ENCODE measurements around the gene IQSEC1. TPM values are rescaled to one million over a fixed set of nuclear protein-coding genes. Genes with fewer than 3 reads are reported as not detected.

IQSEC1 gene
- total RNA-seq, 1 donor from 2014 or later, result 31.3 TPM

DNA sequence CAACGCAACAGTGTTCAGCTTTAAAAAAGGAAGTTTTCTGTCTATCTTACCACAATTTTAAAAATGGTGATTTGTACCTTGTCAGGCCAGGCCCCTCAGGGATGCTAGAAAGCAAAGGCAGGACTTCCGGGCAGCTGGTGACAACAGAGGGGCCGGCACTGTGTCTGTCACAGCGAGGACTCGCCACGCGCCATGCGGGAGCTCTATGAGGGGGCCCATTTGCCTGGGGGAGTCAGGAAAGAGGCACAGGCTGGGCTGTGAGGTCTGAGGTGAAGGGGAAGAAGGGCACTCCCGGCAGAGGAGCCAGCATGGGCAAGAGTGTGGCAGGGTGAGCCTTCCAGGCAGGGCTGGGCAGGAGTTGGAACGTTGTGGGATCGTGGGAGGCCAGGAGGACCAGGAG, 7.0 kb downstream of the IQSEC1 start:
- DNase-seq (ENCODE audit: low read depth, low spot score), result no peak
- Mint-ChIP-seq H3K4me3 (no peak overlapping the region), H3K9me3 (no peaks in the 10 kb centered on the region), H3K27me3 (ENCODE audit: low read depth) (no peaks in the 10 kb centered on the region), H3K36me3 (ENCODE audit: low read depth) (no peaks in the 10 kb centered on the region), H3K27ac (ENCODE audit: unreplicated experiment) (no peak overlapping the region), H3K4me1 (peaks cover 17% of the 10 kb centered on the region)
- TF ChIP-seq CTCF (conservative IDR thresholded peaks at IDR 0.05), result no peak

DNA sequence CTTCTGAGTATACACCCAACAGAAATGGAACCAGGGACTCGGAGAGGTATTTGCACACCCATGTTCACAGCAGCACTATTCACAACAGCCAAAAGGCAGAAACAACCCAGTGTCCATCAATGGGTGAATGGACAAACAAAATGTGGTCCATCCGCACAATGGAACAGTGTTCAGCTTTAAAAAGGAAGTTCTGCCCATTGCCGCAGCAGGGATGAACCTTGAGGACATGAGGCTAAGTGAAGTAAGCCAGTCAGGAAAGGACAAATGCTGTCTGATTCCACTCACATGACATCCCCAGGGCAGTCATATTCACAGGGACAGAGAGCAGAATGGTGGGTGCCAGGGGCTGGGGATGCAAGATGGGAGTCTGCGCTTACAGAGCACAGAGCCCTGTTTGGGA, 7.5 kb downstream of the IQSEC1 start:
- Mint-ChIP-seq H3K36me3 (ENCODE audit: low read depth) (no peaks in the 10 kb centered on the region), H3K27ac (ENCODE audit: unreplicated experiment) (no peak overlapping the region), H3K27me3 (ENCODE audit: low read depth) (no peaks in the 10 kb centered on the region), H3K4me1 (peaks cover 17% of the 10 kb centered on the region), H3K9me3 (no peaks in the 10 kb centered on the region), H3K4me3 (no peak overlapping the region)
- no peak for DNase-seq (ENCODE audit: low read depth, low spot score)
- TF ChIP-seq CTCF (conservative IDR thresholded peaks at IDR 0.05), result no peak

GRCh38 chr3:13064964-13065363, 8.3 kb downstream of the IQSEC1 start:
- DNase-seq (ENCODE audit: low read depth, low spot score), result no peak

GRCh38 chr3:13064159-13064868, 8.9 kb downstream of the IQSEC1 start:
- DNase-seq (ENCODE audit: low read depth, low spot score), result no peak
- H3K36me3 Mint-ChIP-seq (ENCODE audit: low read depth), result no peaks in the 10 kb centered on the region
- no peak overlapping the region for H3K4me3 Mint-ChIP-seq
- no peak overlapping the region for H3K27ac Mint-ChIP-seq (ENCODE audit: unreplicated experiment)
- TF ChIP-seq CTCF (conservative IDR thresholded peaks at IDR 0.05), result no peak
- peaks cover 17% of the 10 kb centered on the region for H3K4me1 Mint-ChIP-seq
- H3K9me3 Mint-ChIP-seq, result no peaks in the 10 kb centered on the region
- H3K27me3 Mint-ChIP-seq (ENCODE audit: low read depth), result no peaks in the 10 kb centered on the region

More at GRCh38 chr3:13064964-13065363, 8.3 kb downstream of the IQSEC1 start:
- TF ChIP-seq CTCF (conservative IDR thresholded peaks at IDR 0.05), result no peak
- Mint-ChIP-seq H3K4me1 (peaks cover 17% of the 10 kb centered on the region), H3K27ac (ENCODE audit: unreplicated experiment) (no peak overlapping the region), H3K4me3 (no peak overlapping the region), H3K36me3 (ENCODE audit: low read depth) (no peaks in the 10 kb centered on the region), H3K9me3 (no peaks in the 10 kb centered on the region), H3K27me3 (ENCODE audit: low read depth) (no peaks in the 10 kb centered on the region)

GRCh38 chr3:13063225-13063624, 10.0 kb downstream of the IQSEC1 start:
- Mint-ChIP-seq H3K27me3 (ENCODE audit: low read depth) (no peaks in the 10 kb centered on the region), H3K4me3 (no peak overlapping the region), H3K27ac (ENCODE audit: unreplicated experiment) (no peak overlapping the region), H3K4me1 (peaks cover 17% of the 10 kb centered on the region), H3K36me3 (ENCODE audit: low read depth) (no peaks in the 10 kb centered on the region), H3K9me3 (no peaks in the 10 kb centered on the region)
- no peak for DNase-seq (ENCODE audit: low read depth, low spot score)
- TF ChIP-seq CTCF (conservative IDR thresholded peaks at IDR 0.05), result no peak
